ENCODE data around the gene UBE2D3.
"Not testable (repeated sequence)": the region's sequence is repeated elsewhere in the genome, so short reads cannot be mapped to it uniquely, and the experiment has no call there.

UBE2D3 gene

GRCh38 chr4:102826890-102827673, at the start of gene UBE2D3:
Gene UBE2D3, minus strand, starts transcription at chr4:102827551. Its CDS starts 1,043 bp downstream, at chr4:102826508.
- DNase-seq = peak; percentile 96

GRCh38 chr4:102871772-102872171, 44.4 kb upstream of the UBE2D3 start:
- no peak for DNase-seq

GRCh38 chr4:102869569-102870197, 42.3 kb upstream of the UBE2D3 start:
- DNase-seq = no peak

GRCh38 chr4:102868781-102869568, 41.6 kb upstream of the UBE2D3 start, which contains the start of gene CISD2:
Gene CISD2, plus strand, starts transcription at chr4:102868992. Its CDS starts 93 bp downstream, at chr4:102869085.
- DNase-seq = peak; percentile 92

GRCh38 chr4:102868153-102868780, 40.9 kb upstream of the UBE2D3 start:
- peak; percentile 57 for DNase-seq

GRCh38 chr4:102867278-102868152, 40.2 kb upstream of the UBE2D3 start:
- DNase-seq = no peak

GRCh38 chr4:102865327-102865726, 38.0 kb upstream of the UBE2D3 start:
- DNase-seq = not testable (repeated sequence)

- DNase-seq = no peak
These were observed 35.4 kb upstream of the UBE2D3 start for GRCh38 chr4:102862747-102863146.

GRCh38 chr4:102862016-102862415, 34.7 kb upstream of the UBE2D3 start:
- no peak for DNase-seq

- no peak for DNase-seq
These were observed 33.4 kb upstream of the UBE2D3 start for GRCh38 chr4:102860611-102861324.

- DNase-seq = no peak
These were observed 31.6 kb upstream of the UBE2D3 start for GRCh38 chr4:102858828-102859464.

- no peak for DNase-seq
These were observed 23.0 kb upstream of the UBE2D3 start for GRCh38 chr4:102850370-102850769.

GRCh38 chr4:102849579-102850104, 22.3 kb upstream of the UBE2D3 start:
- no peak for DNase-seq

- DNase-seq = no peak
These were observed 20.3 kb upstream of the UBE2D3 start for GRCh38 chr4:102847687-102848086.

- no peak for DNase-seq
These were observed 16.6 kb upstream of the UBE2D3 start for GRCh38 chr4:102843938-102844337.

- DNase-seq = no peak
These were observed 15.9 kb upstream of the UBE2D3 start for GRCh38 chr4:102843273-102843672.

- no peak for DNase-seq
These were observed 15.0 kb upstream of the UBE2D3 start for GRCh38 chr4:102842367-102842766.

GRCh38 chr4:102836596-102836995, 9.2 kb upstream of the UBE2D3 start:
- no peak for DNase-seq

GRCh38 chr4:102832667-102833066, 5.3 kb upstream of the UBE2D3 start:
- no peak for DNase-seq

GRCh38 chr4:102832105-102832504, 4.8 kb upstream of the UBE2D3 start:
- DNase-seq = no peak

Measured in stimulated activated CD8-positive, alpha-beta memory T cell treated with anti-CD3 and anti-CD28 coated beads, Interleukin-4, amount 100 ng/mL, for 48 hours (primary cell).